ENCODE measurements around the gene SNTA1. TPM values are rescaled to one million over a fixed set of nuclear protein-coding genes. Genes with fewer than 3 reads are reported as not detected.
A peak's percentile ranks its signal among the peaks of the same experiment; 100 is the strongest.
"Not testable (repeated sequence)": the region's sequence is repeated elsewhere in the genome, so short reads cannot be mapped to it uniquely, and the experiment has no call there.

Gene SNTA1
- total RNA-seq, 4 donors from 2014 or later: 193 to 291 (median 248) TPM

GRCh38 chr20:33441142-33441955, 2.2 kb downstream of the SNTA1 start:
- Histone ChIP-seq H3K27me3 (no peaks in the 10 kb centered on the region), H3K27ac (peak overlapping the region; percentile 89 to 96 (median 95)), H3K4me3 (replicated peaks in 1 of 3) (no peak overlapping the region), H3K36me3 (no peaks in the 10 kb centered on the region), H3K4me1 (peaks cover 60 to 67% of the 10 kb centered on the region in 2 donors), H3K9me3 (no peaks in the 10 kb centered on the region)
- 63 to 81% methylated on average over 6 to 7 of the region's 7 CpGs for WGBS, 2 donors
- TF ChIP-seq POLR2A (IDR thresholded peaks at IDR 0.05): no peak
- TF ChIP-seq CTCF (IDR thresholded peaks at IDR 0.05): no peak
- DNase-seq: peak; percentile 55 to 57
- intact Hi-C loops (cut with DNase I): no loop called here

- H3K27ac ChIP-seq: peak overlapping the region; percentile 89 to 96 (median 95)
- intact Hi-C loops (cut with DNase I); H3K27me3 ChIP-seq; H3K4me3 ChIP-seq (replicated peaks in 1 of 3); H3K9me3 ChIP-seq; H3K36me3 ChIP-seq: not testable (repeated sequence)
- peak; percentile 66 to 70 for DNase-seq
- H3K4me1 ChIP-seq: peaks cover 57 to 64% of the 10 kb centered on the region in 2 donors
- WGBS, 2 donors: 27 to 53% methylated on average over 7 of the region's 7 CpGs
- TF ChIP-seq POLR2A (IDR thresholded peaks at IDR 0.05): peak in 1 of 2 donors; percentile 64
Measured at GRCh38 chr20:33440562-33440961, 3.0 kb downstream of the SNTA1 start.

GRCh38 chr20:33438481-33438880, 5.1 kb downstream of the SNTA1 start:
- TF ChIP-seq POLR2A (IDR thresholded peaks at IDR 0.05): no peak
- no peak for TF ChIP-seq CTCF (IDR thresholded peaks at IDR 0.05)
- peaks cover 67 to 72% of the 10 kb centered on the region in 2 donors for H3K4me1 ChIP-seq
- no peaks in the 10 kb centered on the region for H3K9me3 ChIP-seq
- intact Hi-C loops (cut with DNase I): no loop called here
- DNase-seq: no peak
- H3K4me3 ChIP-seq (replicated peaks in 1 of 3): no peak overlapping the region
- peaks cover 0 to 3% of the 10 kb centered on the region in 2 donors for H3K36me3 ChIP-seq
- 77 to 89% methylated on average over 2 of the region's 2 CpGs for WGBS, 2 donors
- H3K27ac ChIP-seq: peak overlapping the region; percentile 89 to 96 (median 95)
- no peaks in the 10 kb centered on the region for H3K27me3 ChIP-seq

- TF ChIP-seq CTCF (IDR thresholded peaks at IDR 0.05) (no peak), POLR2A (IDR thresholded peaks at IDR 0.05) (peak in 1 of 2 donors; percentile 40)
- Histone ChIP-seq H3K4me1 (peaks cover 70 to 82% of the 10 kb centered on the region in 2 donors), H3K27me3 (no peaks in the 10 kb centered on the region), H3K4me3 (replicated peaks in 1 of 3) (no peak overlapping the region), H3K9me3 (no peaks in the 10 kb centered on the region), H3K27ac (peak overlapping the region; percentile 89 to 96 (median 95)), H3K36me3 (peaks cover 0 to 3% of the 10 kb centered on the region in 2 donors)
- WGBS, 2 donors: 34 to 46% methylated on average over 10 to 12 of the region's 12 CpGs
- intact Hi-C loops (cut with DNase I): no loop called here
- DNase-seq: peak; percentile 95 to 96
Measured at GRCh38 chr20:33437141-33437911, 6.2 kb downstream of the SNTA1 start.

- DNase-seq: no peak
- WGBS, 2 donors: 93 to 100% methylated on average over 5 of the region's 5 CpGs
- no peak overlapping the region for H3K4me3 ChIP-seq (replicated peaks in 1 of 3)
- intact Hi-C loops (cut with DNase I): no loop called here
- TF ChIP-seq CTCF (IDR thresholded peaks at IDR 0.05) (no peak), POLR2A (IDR thresholded peaks at IDR 0.05) (no peak)
- H3K4me1 ChIP-seq: peaks cover 52 to 64% of the 10 kb centered on the region in 2 donors
- no peaks in the 10 kb centered on the region for H3K9me3 ChIP-seq
- peak overlapping the region; percentile 78 to 96 (median 95) for H3K27ac ChIP-seq
- H3K27me3 ChIP-seq: no peaks in the 10 kb centered on the region
- H3K36me3 ChIP-seq: peaks cover 0 to 3% of the 10 kb centered on the region in 2 donors
Measured at GRCh38 chr20:33434434-33434833, 9.1 kb downstream of the SNTA1 start.
